ENCODE results near the gene PLEKHB2.
"Not testable (repeated sequence)": the region's sequence is repeated elsewhere in the genome, so short reads cannot be mapped to it uniquely, and the experiment has no call there.

The PLEKHB2 gene

GRCh38 chr2:131093696-131094462, 11.3 kb upstream of the PLEKHB2 start:
- no peak for DNase-seq

- DNase-seq = no peak
Observed at GRCh38 chr2:131094463-131095281, 10.5 kb upstream of the PLEKHB2 start.

GRCh38 chr2:131103165-131103564, 2.0 kb upstream of the PLEKHB2 start:
- DNase-seq = no peak

GRCh38 chr2:131104487-131105155, 515 bp upstream of the PLEKHB2 start:
- DNase-seq = peak; percentile 66

GRCh38 chr2:131105950-131106801, 1.0 kb downstream of the PLEKHB2 start:
- peak; percentile 7 for DNase-seq

- DNase-seq = no peak
Observed at GRCh38 chr2:131112529-131112928, 7.4 kb downstream of the PLEKHB2 start.

- DNase-seq = no peak
Observed at GRCh38 chr2:131113566-131114227, 8.6 kb downstream of the PLEKHB2 start.

- DNase-seq = not testable (repeated sequence)
Observed at GRCh38 chr2:131114950-131115349, 9.8 kb downstream of the PLEKHB2 start.

- DNase-seq = no peak
Observed at GRCh38 chr2:131115752-131116151, 10.6 kb downstream of the PLEKHB2 start.

- no peak for DNase-seq
Observed at GRCh38 chr2:131120815-131121317, 15.7 kb downstream of the PLEKHB2 start.

GRCh38 chr2:131121464-131121863, 16.3 kb downstream of the PLEKHB2 start:
- DNase-seq = no peak

- DNase-seq = no peak
Observed at GRCh38 chr2:131122496-131122895, 17.4 kb downstream of the PLEKHB2 start.

- no peak for DNase-seq
Observed at GRCh38 chr2:131123192-131123591, 18.1 kb downstream of the PLEKHB2 start.

- no peak for DNase-seq
Observed at GRCh38 chr2:131125195-131125757, 20.1 kb downstream of the PLEKHB2 start.

- no peak for DNase-seq
Observed at GRCh38 chr2:131126436-131126835, 21.3 kb downstream of the PLEKHB2 start.

GRCh38 chr2:131127076-131127475, 21.9 kb downstream of the PLEKHB2 start:
- no peak for DNase-seq

- DNase-seq = no peak
Observed at GRCh38 chr2:131127981-131128380, 22.8 kb downstream of the PLEKHB2 start.

- no peak for DNase-seq
Observed at GRCh38 chr2:131130298-131130596, 25.1 kb downstream of the PLEKHB2 start.

GRCh38 chr2:131132729-131133128, 27.6 kb downstream of the PLEKHB2 start:
- DNase-seq = no peak

GRCh38 chr2:131140581-131140980, 35.4 kb downstream of the PLEKHB2 start:
- no peak for DNase-seq

- no peak for DNase-seq
Observed at GRCh38 chr2:131142849-131143248, 37.7 kb downstream of the PLEKHB2 start.

- DNase-seq = no peak
Observed at GRCh38 chr2:131143803-131144202, 38.7 kb downstream of the PLEKHB2 start.

All from DMS153 (cell line).